ENCODE results near the gene RBMS3.
"Not testable (repeated sequence)": the region's sequence is repeated elsewhere in the genome, so short reads cannot be mapped to it uniquely, and the experiment has no call there.

Gene RBMS3

DNA sequence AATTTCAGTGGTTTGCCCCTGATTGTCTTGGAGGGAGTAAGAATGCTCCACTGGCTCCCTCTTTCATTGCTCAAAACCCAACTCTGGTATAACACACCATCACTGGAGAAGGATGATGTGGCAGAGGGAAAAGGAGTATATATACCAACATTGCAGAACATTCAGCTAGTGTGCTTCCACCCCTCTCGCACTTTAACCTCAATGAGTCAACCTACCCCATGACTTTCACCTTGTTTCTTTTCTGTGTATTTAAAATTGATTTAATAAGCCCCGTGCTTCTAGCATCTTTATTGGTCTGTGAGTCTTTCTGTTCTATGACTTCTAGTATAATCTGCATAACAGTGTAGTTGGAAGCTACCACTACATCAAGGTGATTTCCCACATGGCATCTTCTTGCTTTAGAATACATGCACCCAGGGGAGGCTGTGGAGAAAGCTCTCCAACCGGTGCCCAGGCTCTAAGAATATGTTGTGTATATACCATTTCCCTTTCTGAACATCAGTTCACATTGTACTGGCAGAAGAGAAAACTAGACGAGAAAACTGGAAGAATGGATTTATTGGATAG, 730.4 kb downstream of the RBMS3 start:
- DNase-seq (ENCODE audit: low read depth, low spot score) = no peak

- DNase-seq (ENCODE audit: low read depth, low spot score) = peak; percentile 5
These were observed 732.2 kb downstream of the RBMS3 start for GRCh38 chr3:30012941-30013543.

GRCh38 chr3:30017901-30018300, 737.0 kb downstream of the RBMS3 start:
- DNase-seq (ENCODE audit: low read depth, low spot score) = no peak

DNA sequence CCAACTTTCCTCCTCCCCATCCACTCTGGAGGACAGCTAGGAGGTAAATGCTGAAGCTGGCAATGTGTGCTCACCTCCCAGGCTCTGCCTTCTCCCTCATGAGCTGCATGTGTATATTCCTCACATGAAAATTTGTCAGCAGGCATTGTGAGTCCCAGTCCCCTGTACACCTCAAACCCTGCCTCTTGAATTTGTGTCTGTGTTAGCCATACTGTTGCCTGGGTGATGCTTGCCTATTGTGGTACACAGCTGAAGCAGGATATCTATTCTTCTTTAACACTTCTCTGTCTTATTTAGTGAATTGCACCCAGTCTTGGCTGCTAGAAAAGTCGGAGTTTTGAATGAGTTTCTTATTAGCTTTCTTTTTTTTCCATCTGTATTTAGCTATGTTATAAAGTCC, 739.5 kb downstream of the RBMS3 start:
- no peak for DNase-seq (ENCODE audit: low read depth, low spot score)

DNA sequence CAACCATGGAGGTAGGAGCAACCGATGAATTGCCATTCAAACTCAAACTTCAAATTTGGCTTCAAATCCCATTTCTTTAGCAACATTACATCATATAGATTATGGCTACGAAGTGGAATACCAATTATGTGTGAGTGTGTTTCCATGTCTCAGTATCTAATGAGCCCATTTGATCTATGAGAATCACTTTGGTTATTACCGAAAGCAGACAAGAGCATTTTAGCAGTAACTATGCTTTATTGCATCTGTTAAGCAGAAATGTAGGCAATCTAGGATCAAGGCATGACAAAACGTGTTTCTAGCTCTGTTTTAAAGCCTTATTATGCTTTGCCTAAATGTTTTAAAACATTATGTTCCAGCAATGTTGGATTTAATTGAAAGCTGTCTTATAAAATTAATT, 743.6 kb downstream of the RBMS3 start:
- DNase-seq (ENCODE audit: low read depth, low spot score) = no peak

GRCh38 chr3:30026851-30027250, 746.0 kb downstream of the RBMS3 start:
- DNase-seq (ENCODE audit: low read depth, low spot score) = no peak

DNA sequence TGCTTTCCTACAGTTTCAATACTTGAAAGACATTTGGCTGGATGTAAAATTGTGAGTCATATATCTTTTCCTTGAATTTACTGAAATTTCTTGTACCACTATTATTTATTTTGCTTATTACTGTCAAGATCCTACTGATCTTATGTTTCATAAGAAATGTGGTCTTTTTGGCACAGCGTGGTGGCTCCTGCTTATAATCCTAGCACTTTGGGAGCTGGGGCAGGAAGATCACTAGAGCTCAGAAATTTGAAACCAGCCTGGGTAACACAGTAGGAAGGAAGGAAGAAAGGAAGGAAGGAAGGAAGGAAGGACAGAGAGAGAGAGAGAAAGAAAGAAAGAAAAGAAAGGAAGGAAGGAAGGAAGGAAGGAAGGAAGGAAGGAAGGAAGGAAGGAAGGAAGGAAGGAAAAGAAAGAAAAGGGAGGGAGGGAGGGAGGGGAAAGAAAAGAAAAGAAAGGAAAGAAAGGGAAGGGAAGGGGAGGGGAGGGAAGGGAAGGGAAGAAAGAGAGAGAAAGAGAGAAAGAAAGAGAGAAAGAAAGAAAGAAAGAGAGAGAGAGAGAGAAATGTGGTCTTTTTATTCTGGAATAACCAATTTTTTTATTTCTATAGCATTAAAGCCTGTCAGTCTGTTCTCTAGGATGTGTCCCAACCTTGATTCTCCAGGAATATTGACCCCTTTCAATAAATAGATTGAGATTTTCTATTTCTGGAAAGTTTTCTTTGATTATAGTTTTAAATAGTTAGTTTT, 753.5 kb downstream of the RBMS3 start:
- DNase-seq (ENCODE audit: low read depth, low spot score) = no peak

DNA sequence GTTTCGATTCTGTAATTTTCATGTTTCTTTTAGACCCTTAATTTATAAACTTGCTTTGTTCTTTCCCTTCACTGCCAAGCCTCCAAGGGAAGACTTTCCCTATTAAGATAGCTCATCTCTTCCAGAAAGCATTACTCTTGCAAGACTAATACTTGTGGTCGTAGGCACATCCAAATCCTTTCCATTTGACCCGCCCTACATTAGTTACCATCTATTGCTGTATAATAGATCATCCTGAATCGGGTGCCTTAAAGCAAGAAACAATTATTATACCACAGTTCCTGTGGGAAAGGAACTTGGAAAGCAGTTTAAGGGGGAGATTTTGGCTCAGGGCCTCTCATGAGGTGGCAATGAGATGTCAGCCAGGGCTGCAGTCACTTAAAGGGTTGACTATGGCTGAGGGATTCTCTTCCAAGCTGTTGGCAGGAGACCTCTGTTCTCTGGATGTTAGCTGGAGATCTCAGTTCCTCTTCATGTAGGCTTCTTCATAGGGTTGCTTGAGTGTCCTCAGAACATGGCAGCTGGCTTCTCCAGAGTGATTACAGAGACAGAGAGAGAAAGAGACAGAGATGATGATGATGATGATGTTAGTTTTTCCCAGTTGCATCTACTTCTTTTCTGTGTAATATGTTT, 755.2 kb downstream of the RBMS3 start:
- no peak for DNase-seq (ENCODE audit: low read depth, low spot score)

DNA sequence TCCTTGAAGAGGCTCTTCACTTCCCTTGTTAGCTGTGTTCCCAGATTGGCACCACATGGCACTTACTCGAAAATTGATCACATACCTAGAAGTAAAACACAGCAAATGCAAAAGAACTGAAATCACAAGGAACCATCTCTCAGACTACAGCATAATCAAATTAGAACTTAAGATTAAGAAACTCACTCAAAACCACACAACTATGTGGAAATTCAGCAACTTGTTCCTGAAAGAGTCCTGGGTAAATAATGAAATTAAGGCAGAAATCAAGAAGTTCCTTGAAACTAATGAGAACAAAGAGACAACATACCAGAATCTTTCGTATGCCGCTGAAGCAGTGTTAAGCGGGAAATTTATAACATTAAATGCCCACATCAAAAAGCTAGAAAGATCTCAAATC, 759.3 kb downstream of the RBMS3 start:
- no peak for DNase-seq (ENCODE audit: low read depth, low spot score)

DNA sequence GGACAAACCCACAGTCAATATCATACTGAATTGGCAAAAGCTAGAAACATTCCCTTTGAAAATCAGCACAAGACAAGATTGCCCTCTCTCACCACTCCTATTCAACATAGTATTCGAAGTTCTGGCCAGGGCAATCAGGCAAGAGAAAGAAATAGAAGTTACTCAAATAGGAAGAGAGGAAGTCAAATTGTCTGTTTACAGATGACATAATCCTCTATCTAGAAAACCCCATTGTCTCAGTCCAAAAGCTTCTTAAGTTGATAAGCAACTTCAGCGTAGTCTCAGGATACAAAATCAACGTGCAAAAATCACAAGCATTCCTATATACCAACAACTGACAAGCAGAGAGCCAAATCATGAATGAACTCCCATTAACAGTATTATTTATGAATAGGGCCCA, 760.6 kb downstream of the RBMS3 start:
- DNase-seq (ENCODE audit: low read depth, low spot score) = not testable (repeated sequence)

DNA sequence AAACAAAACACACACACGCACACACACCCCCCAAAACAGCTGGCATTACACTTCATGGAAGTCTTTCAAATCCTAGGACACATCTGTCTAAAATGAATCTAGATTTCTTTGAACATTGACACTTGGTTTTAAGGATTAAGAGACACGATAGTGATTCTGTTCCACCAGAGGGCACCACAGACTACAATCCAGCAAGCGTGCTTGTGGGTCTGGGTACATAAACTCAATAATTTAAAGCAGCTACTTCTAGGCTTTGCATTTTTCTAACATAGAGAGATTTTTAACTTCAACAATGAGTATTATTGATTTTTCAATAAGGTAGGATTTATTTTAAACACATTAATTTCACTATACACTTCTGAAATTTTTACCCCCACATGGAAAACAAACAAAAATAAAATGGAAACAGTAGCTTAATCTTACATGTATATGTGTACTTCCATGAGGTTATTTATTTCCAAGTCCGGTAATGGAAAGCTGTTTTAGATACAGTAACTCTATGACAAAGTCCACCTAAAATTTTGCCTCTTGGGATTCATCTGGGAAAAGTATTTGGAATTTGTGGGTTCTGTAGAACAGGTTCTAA, 761.5 kb downstream of the RBMS3 start:
- DNase-seq (ENCODE audit: low read depth, low spot score) = peak; percentile 29

DNA sequence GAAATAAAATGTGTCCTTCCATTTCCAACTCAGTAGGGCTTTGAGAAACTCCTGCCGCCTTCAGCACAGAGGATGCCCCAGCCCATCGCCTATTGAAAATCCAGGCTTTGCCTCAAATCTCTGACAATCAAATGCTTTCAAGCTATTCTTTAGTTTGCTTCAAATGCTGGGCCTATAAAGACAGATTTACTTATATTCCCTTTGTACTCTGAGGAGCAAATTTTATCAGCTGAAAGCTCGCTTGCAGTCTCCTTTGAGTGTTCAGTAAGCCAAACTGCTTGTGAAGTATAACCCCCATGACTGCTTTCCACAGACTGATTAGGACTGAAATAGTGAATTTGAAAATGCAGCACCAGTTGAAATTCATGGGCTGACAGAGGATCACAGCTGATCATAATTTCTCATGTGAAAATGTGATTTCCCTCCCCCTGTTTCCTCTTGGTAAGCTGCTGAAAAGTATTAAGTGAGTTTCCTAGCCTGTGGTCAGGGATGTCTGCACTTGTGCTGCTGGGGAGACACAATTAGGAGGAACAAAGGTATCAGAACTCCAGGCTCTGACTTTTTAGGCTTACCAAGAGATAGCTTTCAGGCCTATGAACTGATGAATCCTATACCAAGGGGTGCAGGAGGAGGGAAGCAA, 762.2 kb downstream of the RBMS3 start:
- no peak for DNase-seq (ENCODE audit: low read depth, low spot score)

DNA sequence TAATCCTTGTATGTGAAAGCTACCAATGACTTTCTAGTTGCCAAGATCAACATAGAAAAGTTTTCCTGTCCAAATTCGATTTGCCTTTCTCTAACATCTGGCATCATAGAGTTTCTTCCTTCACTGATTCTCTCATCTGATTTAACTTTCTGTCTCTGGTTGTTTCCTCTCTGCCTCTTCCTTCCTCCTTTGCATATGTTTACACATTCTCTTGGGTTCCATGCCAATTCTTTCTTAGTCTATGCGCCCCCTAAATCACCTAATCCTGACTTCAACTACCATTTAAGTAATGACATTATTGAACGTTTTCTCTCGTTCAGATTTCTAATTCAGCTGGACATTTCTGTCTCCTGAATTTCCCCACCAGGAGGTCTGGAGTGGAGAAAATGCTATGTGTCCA, 763.6 kb downstream of the RBMS3 start:
- no peak for DNase-seq (ENCODE audit: low read depth, low spot score)

- no peak for DNase-seq (ENCODE audit: low read depth, low spot score)
These were observed 767.6 kb downstream of the RBMS3 start for GRCh38 chr3:30048431-30048830.

GRCh38 chr3:30050116-30050515, 769.2 kb downstream of the RBMS3 start:
- not testable (repeated sequence) for DNase-seq (ENCODE audit: low read depth, low spot score)

GRCh38 chr3:30059240-30059639, 778.4 kb downstream of the RBMS3 start:
- no peak for DNase-seq (ENCODE audit: low read depth, low spot score)
